Rectal smooth muscle tissue (tissue), 1 donor: Measurements from ENCODE around the gene SRSF3.
"Not testable (repeated sequence)": the region's sequence is repeated elsewhere in the genome, so short reads cannot be mapped to it uniquely, and the experiment has no call there.

ENCODE experiments used
- H3K27ac ChIP-seq: one replicate; pipeline ENCODE4 v1.7.0; 2013; ENCODE audit warnings: low read depth, low read length, inconsistent platforms
- H3K27me3 ChIP-seq: one replicate; pipeline ENCODE4 v1.7.0; 2013; ENCODE audit warnings: low read length; ENCODE audit not compliant: control insufficient read depth, insufficient read depth
- H3K36me3 ChIP-seq: one replicate; pipeline ENCODE4 v1.7.0; 2013; ENCODE audit warnings: low read length; ENCODE audit not compliant: control insufficient read depth, insufficient read depth
- H3K4me1 ChIP-seq: one replicate; pipeline ENCODE4 v1.7.0; 2013; ENCODE audit warnings: low read length; ENCODE audit not compliant: control insufficient read depth, insufficient read depth
- H3K4me3 ChIP-seq: one replicate; pipeline ENCODE4 v1.7.0; 2013; ENCODE audit warnings: low read length
- H3K9ac ChIP-seq: one replicate; pipeline ENCODE4 v1.7.0; 2013; ENCODE audit warnings: low read length

The SRSF3 gene

DNA sequence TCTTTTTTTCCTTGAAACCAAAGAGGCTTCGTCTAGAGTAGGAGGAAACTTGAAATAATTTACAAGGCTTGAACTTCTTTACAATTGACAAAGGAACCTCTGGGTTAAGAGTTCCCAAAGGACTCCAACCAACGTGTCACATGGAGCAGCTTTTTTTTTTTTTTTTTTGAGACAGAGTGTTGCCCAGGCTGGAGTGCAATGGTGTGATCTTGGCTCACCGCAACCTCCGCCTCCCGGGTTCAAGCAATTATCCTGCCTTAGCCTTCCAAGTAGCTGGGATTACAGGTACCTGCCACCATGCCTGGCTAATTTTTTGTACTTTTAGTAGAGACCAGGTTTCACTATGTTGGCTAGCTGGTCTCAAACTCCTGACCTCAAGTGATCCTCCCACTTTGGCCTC lies 60.3 kb downstream of the SRSF3 start:
- not testable (repeated sequence) for H3K27ac ChIP-seq, H3K9ac ChIP-seq, H3K4me3 ChIP-seq, H3K27me3 ChIP-seq, H3K36me3 ChIP-seq
- peaks cover 21% of the 10 kb centered on the region for H3K4me1 ChIP-seq
